ENCODE data around the gene GOLGA6L7.
"Not testable (repeated sequence)": the region's sequence is repeated elsewhere in the genome, so short reads cannot be mapped to it uniquely, and the experiment has no call there.

The GOLGA6L7 gene

GRCh38 chr15:28884151-28884940 is 35.9 kb upstream of the GOLGA6L7 start:
- no peak for DNase-seq (ENCODE audit: low read depth)

- DNase-seq (ENCODE audit: low read depth) = no peak
These were observed 33.2 kb upstream of the GOLGA6L7 start for GRCh38 chr15:28881600-28881999.

- no peak for DNase-seq (ENCODE audit: low read depth)
These were observed 32.7 kb upstream of the GOLGA6L7 start for GRCh38 chr15:28881170-28881569.

- DNase-seq (ENCODE audit: low read depth) = no peak
These were observed 32.2 kb upstream of the GOLGA6L7 start for GRCh38 chr15:28880680-28881079.

GRCh38 chr15:28879551-28879950 is 31.1 kb upstream of the GOLGA6L7 start:
- DNase-seq (ENCODE audit: low read depth) = no peak

- no peak for DNase-seq (ENCODE audit: low read depth)
These were observed 29.8 kb upstream of the GOLGA6L7 start for GRCh38 chr15:28878209-28878608.

- DNase-seq (ENCODE audit: low read depth) = no peak
These were observed 28.4 kb upstream of the GOLGA6L7 start for GRCh38 chr15:28876845-28877185.

- no peak for DNase-seq (ENCODE audit: low read depth)
These were observed 27.8 kb upstream of the GOLGA6L7 start for GRCh38 chr15:28876131-28876844.

GRCh38 chr15:28875461-28876000 is 27.1 kb upstream of the GOLGA6L7 start:
- DNase-seq (ENCODE audit: low read depth) = no peak

GRCh38 chr15:28873585-28874190 is 25.2 kb upstream of the GOLGA6L7 start:
- no peak for DNase-seq (ENCODE audit: low read depth)

GRCh38 chr15:28873006-28873405 is 24.6 kb upstream of the GOLGA6L7 start:
- DNase-seq (ENCODE audit: low read depth) = no peak

GRCh38 chr15:28871168-28871567 is 22.7 kb upstream of the GOLGA6L7 start:
- no peak for DNase-seq (ENCODE audit: low read depth)

- no peak for DNase-seq (ENCODE audit: low read depth)
These were observed 20.4 kb upstream of the GOLGA6L7 start for GRCh38 chr15:28868744-28869345.

- not testable (repeated sequence) for DNase-seq (ENCODE audit: low read depth)
These were observed 13.3 kb upstream of the GOLGA6L7 start for GRCh38 chr15:28861589-28862293.

- no peak for DNase-seq (ENCODE audit: low read depth)
These were observed 12.6 kb upstream of the GOLGA6L7 start for GRCh38 chr15:28861031-28861534.

- DNase-seq (ENCODE audit: low read depth) = not testable (repeated sequence)
These were observed 6.1 kb upstream of the GOLGA6L7 start for GRCh38 chr15:28854578-28854977.

GRCh38 chr15:28853654-28854053 is 5.2 kb upstream of the GOLGA6L7 start:
- DNase-seq (ENCODE audit: low read depth) = not testable (repeated sequence)

- DNase-seq (ENCODE audit: low read depth) = not testable (repeated sequence)
These were observed 1.3 kb upstream of the GOLGA6L7 start for GRCh38 chr15:28849766-28850165.

- not testable (repeated sequence) for DNase-seq (ENCODE audit: low read depth)
These were observed 827 bp upstream of the GOLGA6L7 start for GRCh38 chr15:28849271-28849670.

- DNase-seq (ENCODE audit: low read depth) = not testable (repeated sequence)
These were observed 485 bp downstream of the GOLGA6L7 start for GRCh38 chr15:28847959-28848358.

GRCh38 chr15:28847247-28847646 is 1.2 kb downstream of the GOLGA6L7 start:
- not testable (repeated sequence) for DNase-seq (ENCODE audit: low read depth)

All from GM04503 (cell line).